A549 (cell line): ENCODE data around the gene PPP1R9A. TPM values are rescaled to one million over a fixed set of nuclear protein-coding genes. Genes with fewer than 3 reads are reported as not detected.
A peak's percentile ranks its signal among the peaks of the same experiment; 100 is the strongest.

Experiments used
- ATAC-seq, 2 experiments: fragments of 200-7000 bp in 1 of 2; fragments of >200 bp in 1 of 2; cut with Nextera tagmentation in 1 of 2; cut with Tn5 transposase in 1 of 2; 3 replicates each; pipeline versions ENCODE4 v1.8.0 to v1.9.1; 2018 to 2020; ENCODE audit warnings: mild to moderate bottlenecking in 1 of 2, moderate library complexity in 1 of 2
- CTCF ChIA-PET: fragments of 300-600 bp; sonication (Branson Sonifier 250); formaldehyde crosslinking; extraction: SDS; loops from one replicate; lab custom pipeline; 2021; ENCODE audit warnings: antibody characterized with exemption, inconsistent platforms; lab: Yijun Ruan, JAX
- POLR2A ChIA-PET: fragments of 350-600 bp; formaldehyde crosslinking; extraction: SDS; loops from one replicate; lab custom pipeline; 2021; ENCODE audit warnings: antibody characterized with exemption, inconsistent platforms; lab: Yijun Ruan, JAX
- DNase-seq, 2 experiments: peaks; one replicate each; pipeline versions ENCODE4 v3.0.0 to v3.0.0-alpha.2; 2011 to 2016; ENCODE audit warnings: low read depth in 1 of 2, low spot score in 1 of 2
- FAIRE-seq: peaks from 2 replicates; lab custom pipeline; 2011; peaks lifted over from hg19 to GRCh38; lab: Jason Lieb, UNC
- H3K27ac ChIP-seq, 2 experiments: fragments of >200 bp; sonication (Bioruptor Twin); formaldehyde crosslinking; 3 replicates each; pipeline ENCODE4 v1.5.1; 2016 to 2017
- H3K4me1 ChIP-seq: fragments of >200 bp; sonication (Bioruptor Twin); formaldehyde crosslinking; 3 replicates; pipeline ENCODE4 v1.6.1; 2016
- H3K4me2 ChIP-seq: fragments of >200 bp; sonication (Bioruptor Twin); formaldehyde crosslinking; 3 replicates; pipeline ENCODE4 v1.6.1; 2016
- H3K4me3 ChIP-seq: fragments of >200 bp; sonication (Bioruptor Twin); formaldehyde crosslinking; 3 replicates; pipeline ENCODE4 v1.5.1; 2016
- H3K9me3 ChIP-seq: fragments of >200 bp; sonication (Bioruptor Twin); formaldehyde crosslinking; 3 replicates; pipeline ENCODE4 v1.6.1; 2016
- CEBPB ChIP-seq, 2 experiments: fragments of >200 bp in 1 of 2; sonication (Bioruptor Twin) in 1 of 2; formaldehyde crosslinking in 1 of 2; IDR thresholded peaks; 2 replicates each; pipeline ENCODE4 v1.6.1; 2012 to 2016
- CHD4 ChIP-seq: fragments of 200-600 bp; sonication (generic); IDR thresholded peaks from 2 replicates; pipeline ENCODE4 v1.6.1; 2016; ENCODE audit warnings: antibody characterized with exemption, mild to moderate bottlenecking, borderline replicate concordance
- EHF ChIP-seq: fragments of 250-450 bp; sonication (Bioruptor Pico); IDR thresholded peaks from 2 replicates; pipeline ENCODE4 v1.5.0; 2020; ENCODE audit warnings: mild to moderate bottlenecking
- FOSB ChIP-seq: fragments of 250-450 bp; sonication (Bioruptor Pico); IDR thresholded peaks from 2 replicates; pipeline ENCODE4 v1.5.0; 2020; ENCODE audit warnings: mild to moderate bottlenecking, moderate library complexity
- GATA3 ChIP-seq: IDR thresholded peaks from 2 replicates; pipeline ENCODE4 v1.6.1; 2012; ENCODE audit warnings: borderline replicate concordance
- HDAC2 ChIP-seq: fragments of 200-600 bp; sonication (generic); IDR thresholded peaks from 2 replicates; pipeline ENCODE4 v1.6.1; 2016
- HOXB13 ChIP-seq: fragments of 250-450 bp; sonication (Bioruptor Pico); IDR thresholded peaks from 2 replicates; pipeline ENCODE4 v1.5.0; 2020; ENCODE audit warnings: low read depth, mild to moderate bottlenecking, moderate library complexity
- HOXB5 ChIP-seq: fragments of 250-450 bp; sonication (Bioruptor Pico); IDR thresholded peaks from 2 replicates; pipeline ENCODE4 v1.5.0; 2020; ENCODE audit warnings: mild to moderate bottlenecking, moderate library complexity
- JUN ChIP-seq, 2 experiments: fragments of >200 bp; sonication (Bioruptor Twin); formaldehyde crosslinking; IDR thresholded peaks; 2 replicates in 1 of 2; 3 replicates in 1 of 2; pipeline ENCODE4 v1.6.1; 2016 to 2017
- KDM5A ChIP-seq: fragments of 200-600 bp; sonication (generic); IDR thresholded peaks from 2 replicates; pipeline ENCODE4 v1.6.1; 2016; ENCODE audit warnings: antibody characterized with exemption, mild to moderate bottlenecking
- MAFK ChIP-seq: fragments of 450-650 bp; IDR thresholded peaks from 2 replicates; pipeline ENCODE4 v1.6.1; 2014; ENCODE audit not compliant: partially characterized antibody
- MYC ChIP-seq: IDR thresholded peaks from 2 replicates; pipeline ENCODE4 v1.6.1; 2012; ENCODE audit warnings: mild to moderate bottlenecking, inconsistent platforms, low read length, improper control_type of control experiment, borderline replicate concordance
- NFE2L2 ChIP-seq: fragments of 150-350 bp; conservative IDR thresholded peaks from 2 replicates; pipeline ENCODE4 v1.6.1; 2014; ENCODE audit warnings: low read length
- NR3C1 ChIP-seq: fragments of >200 bp; sonication (Bioruptor Twin); formaldehyde crosslinking; IDR thresholded peaks from 3 replicates; pipeline ENCODE4 v1.6.1; 2017
- POLR2A ChIP-seq: IDR thresholded peaks from 2 replicates; pipeline ENCODE4 v1.6.1; 2012; ENCODE audit warnings: mild to moderate bottlenecking, low read length
- RAD21 ChIP-seq, 2 experiments: fragments of >200 bp in 1 of 2; sonication (Bioruptor Twin) in 1 of 2; formaldehyde crosslinking in 1 of 2; IDR thresholded peaks in 1 of 2; conservative IDR thresholded peaks in 1 of 2; 2 replicates in 1 of 2; 3 replicates in 1 of 2; pipeline ENCODE4 v1.6.1; 2012 to 2018; ENCODE audit warnings: inconsistent platforms in 1 of 2
- RARB ChIP-seq: fragments of 250-450 bp; sonication (Bioruptor Pico); IDR thresholded peaks from 2 replicates; pipeline ENCODE4 v1.8.0; 2021; ENCODE audit warnings: mild to moderate bottlenecking, moderate library complexity
- RFX5 ChIP-seq: fragments of 450-650 bp; IDR thresholded peaks from 2 replicates; pipeline ENCODE4 v1.7.1; 2014; ENCODE audit warnings: antibody characterized with exemption, mild to moderate bottlenecking, moderate library complexity
- RNF2 ChIP-seq: fragments of 200-600 bp; sonication (generic); IDR thresholded peaks from 2 replicates; pipeline ENCODE4 v1.6.1; 2016; ENCODE audit warnings: low read depth, mild to moderate bottlenecking, antibody characterized with exemption, moderate library complexity, borderline replicate concordance
- TFCP2L1 ChIP-seq: fragments of 250-450 bp; sonication (Bioruptor Pico); IDR thresholded peaks from 2 replicates; pipeline ENCODE4 v1.5.0; 2021; ENCODE audit warnings: mild to moderate bottlenecking
- TP53 ChIP-seq: fragments of 250-450 bp; sonication (Bioruptor Pico); IDR thresholded peaks from 2 replicates; pipeline ENCODE4 v1.5.0; 2021; ENCODE audit warnings: mild to moderate bottlenecking, moderate library complexity
- ZC3H11A ChIP-seq: fragments of 450-650 bp; IDR thresholded peaks from 2 replicates; pipeline ENCODE4 v1.6.1; 2014; ENCODE audit warnings: antibody characterized with exemption, mild to moderate bottlenecking
- ZNF302 ChIP-seq: fragments of 250-450 bp; sonication (Bioruptor Pico); IDR thresholded peaks from 2 replicates; pipeline ENCODE4 v1.9.0; 2021; ENCODE audit warnings: inconsistent platforms, mild to moderate bottlenecking, moderate library complexity
- ZSCAN20 ChIP-seq: fragments of 250-450 bp; sonication (Bioruptor Pico); IDR thresholded peaks from 2 replicates; pipeline ENCODE4 v1.8.0; 2022; ENCODE audit warnings: mild to moderate bottlenecking, moderate library complexity
- WGBS: methylation state at CpG from one replicate; pipeline ENCODE4 v1.1.6; 2017; ENCODE audit errors: missing lambda C conversion rate; 5-methylcytosine and 5-hydroxymethylcytosine counted together
- polyA plus RNA-seq, 4 experiments: library from polyadenylated mRNA; depleted of rRNA in 3 of 4; stranded (reverse); fragments of >200 nt; fragmentation: RNase III in 1 of 4; extraction: RNeasy Plus Mini Kit Qiagen cat#74134 plus additional on column Dnase treatment in 1 of 4; gene quantifications; 2 replicates in 3 of 4; 3 replicates in 1 of 4; pipeline ENCODE4 v1.2.3, GENCODE V29; 2011 to 2017
- TF ChIP-seq, protein P1 (sequence below): fragments of 450-650 bp; IDR thresholded peaks from 2 replicates; pipeline ENCODE4 v1.6.1; 2014; ENCODE audit warnings: antibody characterized with exemption
- TF ChIP-seq, protein P2 (sequence below): fragments of 200-600 bp; sonication (generic); IDR thresholded peaks from 2 replicates; pipeline ENCODE4 v1.6.1; 2016; ENCODE audit warnings: antibody characterized with exemption, mild to moderate bottlenecking, moderate library complexity
- TF ChIP-seq, protein P3 (sequence below): fragments of 150-350 bp; IDR thresholded peaks from 2 replicates; pipeline ENCODE4 v1.6.1; 2014; ENCODE audit warnings: low read depth, mild to moderate bottlenecking, low read length
- TF ChIP-seq, protein P4 (sequence below): IDR thresholded peaks from 2 replicates; pipeline ENCODE4 v1.6.1; 2012; ENCODE audit warnings: low read depth, borderline replicate concordance

The PPP1R9A gene
- polyA plus RNA-seq, 2 of the 4 experiments (the other 2 are of a cell fraction), result 5.0 to 18.7 TPM

DNA sequence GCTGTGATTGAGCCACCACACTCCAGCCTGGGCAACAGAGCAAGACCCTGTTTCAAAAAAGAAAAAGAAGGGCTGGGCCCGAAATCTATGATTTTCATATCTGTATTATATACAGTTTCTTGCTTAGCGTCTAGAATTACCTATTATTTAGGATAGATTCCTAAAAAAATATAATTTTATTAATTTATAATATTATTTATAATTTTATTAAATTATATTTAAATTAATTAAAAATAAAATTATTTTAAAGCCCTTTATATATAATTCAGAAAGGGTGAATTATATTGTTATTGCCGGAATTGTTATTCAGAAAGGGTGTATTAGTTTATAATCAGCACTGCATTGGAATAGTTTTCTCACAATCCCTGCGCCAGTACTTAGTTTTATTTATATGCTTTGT, 14.5 kb downstream of the PPP1R9A start:
- H3K4me2 ChIP-seq, result no peak overlapping the region
- TF ChIP-seq RAD21 (conservative IDR thresholded peaks at IDR 0.05 in 1 of 2, IDR thresholded peaks at IDR 0.05 in 1 of 2) (no peak), NR3C1 (no peak), MYC (no peak), GATA3 (no peak), HOXB13 (CRISPR knock-in tag) (no peak), KDM5A (no peak), JUN (IDR thresholded peaks at IDR 0.05) (no peak), HDAC2 (no peak), TP53 (CRISPR knock-in tag) (no peak), FOSB (CRISPR knock-in tag) (no peak)
- TF ChIP-seq, protein P1, sequence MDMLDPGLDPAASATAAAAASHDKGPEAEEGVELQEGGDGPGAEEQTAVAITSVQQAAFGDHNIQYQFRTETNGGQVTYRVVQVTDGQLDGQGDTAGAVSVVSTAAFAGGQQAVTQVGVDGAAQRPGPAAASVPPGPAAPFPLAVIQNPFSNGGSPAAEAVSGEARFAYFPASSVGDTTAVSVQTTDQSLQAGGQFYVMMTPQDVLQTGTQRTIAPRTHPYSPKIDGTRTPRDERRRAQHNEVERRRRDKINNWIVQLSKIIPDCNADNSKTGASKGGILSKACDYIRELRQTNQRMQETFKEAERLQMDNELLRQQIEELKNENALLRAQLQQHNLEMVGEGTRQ, result no peak
- TF ChIP-seq, all 56 proteins: peak for 0
- WGBS, result 90% methylated on average over 4 of the region's 4 CpGs

DNA sequence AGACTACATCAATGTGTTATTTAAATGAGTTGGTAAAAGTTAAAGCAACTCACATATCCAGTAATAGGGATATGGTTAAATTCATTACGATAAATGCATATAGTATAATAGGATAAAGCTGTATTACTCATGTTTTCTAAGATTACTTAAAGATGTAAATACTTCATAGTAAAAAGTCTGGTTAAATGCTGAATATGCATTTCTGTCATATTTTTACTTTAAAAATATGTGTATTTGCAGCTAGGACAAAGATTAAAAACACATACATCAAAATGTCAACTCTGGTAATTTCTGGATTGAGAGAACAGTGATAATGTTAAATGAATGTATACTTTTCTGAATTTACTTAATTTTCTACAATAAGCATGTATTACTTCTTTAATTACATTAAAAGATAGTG, 15.1 kb downstream of the PPP1R9A start:
- CTCF ChIA-PET, result no interaction called here
- 91% methylated on average over 1 of the region's 1 CpG for WGBS
- H3K4me3 ChIP-seq, result no peak overlapping the region
- TF ChIP-seq TFCP2L1 (CRISPR knock-in tag) (no peak), HDAC2 (no peak), ZNF302 (CRISPR knock-in tag) (no peak), EHF (CRISPR knock-in tag) (no peak), FOSB (CRISPR knock-in tag) (no peak), RARB (CRISPR knock-in tag) (no peak), MAFK (peak; percentile 90)
- TF ChIP-seq, all 56 proteins: peak for 1
- POLR2A ChIA-PET, result no interaction called here
- no peaks in the 10 kb centered on the region for H3K9me3 ChIP-seq
- no peak overlapping the region for H3K27ac ChIP-seq
- ATAC-seq (no peak), FAIRE-seq (no peak), DNase-seq (no peak)
- no peak overlapping the region for H3K4me2 ChIP-seq
- H3K4me1 ChIP-seq, result no peaks in the 10 kb centered on the region

More for the DNA sequence above, 14.5 kb downstream of the PPP1R9A start:
- Histone ChIP-seq H3K4me1 (no peaks in the 10 kb centered on the region), H3K27ac (no peak overlapping the region), H3K9me3 (no peaks in the 10 kb centered on the region), H3K4me3 (no peak overlapping the region)
- ChIA-PET POLR2A (no interaction called here), CTCF (no interaction called here)
- no peak for FAIRE-seq
- no peak for DNase-seq
- ATAC-seq, result no peak

DNA sequence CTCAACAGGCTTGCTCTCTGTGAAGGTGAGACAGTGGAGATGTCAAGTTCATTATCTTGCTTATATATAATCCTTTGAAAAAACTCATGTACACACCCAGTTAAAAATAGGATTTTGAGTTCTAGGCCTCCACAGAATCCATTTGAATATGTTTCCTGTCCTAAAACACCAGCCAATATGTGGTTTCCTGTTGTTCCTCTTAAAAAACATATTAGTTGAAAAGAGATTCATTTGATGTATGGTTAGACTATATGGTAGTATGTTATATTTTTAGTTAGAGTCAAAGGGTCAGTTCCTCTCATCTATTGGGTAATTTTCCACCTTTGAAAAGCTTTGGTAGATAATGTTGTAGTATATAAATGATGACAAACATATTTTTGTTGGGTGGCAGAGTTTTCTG, 16.0 kb downstream of the PPP1R9A start:
- no peaks in the 10 kb centered on the region; the same call in 2 of the 3 replicates for H3K4me1 ChIP-seq
- DNase-seq (no peak), ATAC-seq (no peak), FAIRE-seq (peak; percentile 54)
- H3K9me3 ChIP-seq, result no peaks in the 10 kb centered on the region
- TF ChIP-seq HDAC2 (no peak), ZC3H11A (no peak), RFX5 (no peak), CEBPB (IDR thresholded peaks at IDR 0.05) (no peak), FOSB (CRISPR knock-in tag) (no peak), NFE2L2 (no peak), CHD4 (no peak), HOXB5 (CRISPR knock-in tag) (no peak), RNF2 (no peak), POLR2A (no peak), ZSCAN20 (CRISPR knock-in tag) (no peak)
- TF ChIP-seq, protein P2, sequence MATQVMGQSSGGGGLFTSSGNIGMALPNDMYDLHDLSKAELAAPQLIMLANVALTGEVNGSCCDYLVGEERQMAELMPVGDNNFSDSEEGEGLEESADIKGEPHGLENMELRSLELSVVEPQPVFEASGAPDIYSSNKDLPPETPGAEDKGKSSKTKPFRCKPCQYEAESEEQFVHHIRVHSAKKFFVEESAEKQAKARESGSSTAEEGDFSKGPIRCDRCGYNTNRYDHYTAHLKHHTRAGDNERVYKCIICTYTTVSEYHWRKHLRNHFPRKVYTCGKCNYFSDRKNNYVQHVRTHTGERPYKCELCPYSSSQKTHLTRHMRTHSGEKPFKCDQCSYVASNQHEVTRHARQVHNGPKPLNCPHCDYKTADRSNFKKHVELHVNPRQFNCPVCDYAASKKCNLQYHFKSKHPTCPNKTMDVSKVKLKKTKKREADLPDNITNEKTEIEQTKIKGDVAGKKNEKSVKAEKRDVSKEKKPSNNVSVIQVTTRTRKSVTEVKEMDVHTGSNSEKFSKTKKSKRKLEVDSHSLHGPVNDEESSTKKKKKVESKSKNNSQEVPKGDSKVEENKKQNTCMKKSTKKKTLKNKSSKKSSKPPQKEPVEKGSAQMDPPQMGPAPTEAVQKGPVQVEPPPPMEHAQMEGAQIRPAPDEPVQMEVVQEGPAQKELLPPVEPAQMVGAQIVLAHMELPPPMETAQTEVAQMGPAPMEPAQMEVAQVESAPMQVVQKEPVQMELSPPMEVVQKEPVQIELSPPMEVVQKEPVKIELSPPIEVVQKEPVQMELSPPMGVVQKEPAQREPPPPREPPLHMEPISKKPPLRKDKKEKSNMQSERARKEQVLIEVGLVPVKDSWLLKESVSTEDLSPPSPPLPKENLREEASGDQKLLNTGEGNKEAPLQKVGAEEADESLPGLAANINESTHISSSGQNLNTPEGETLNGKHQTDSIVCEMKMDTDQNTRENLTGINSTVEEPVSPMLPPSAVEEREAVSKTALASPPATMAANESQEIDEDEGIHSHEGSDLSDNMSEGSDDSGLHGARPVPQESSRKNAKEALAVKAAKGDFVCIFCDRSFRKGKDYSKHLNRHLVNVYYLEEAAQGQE, result no peak
- TF ChIP-seq, protein P3, sequence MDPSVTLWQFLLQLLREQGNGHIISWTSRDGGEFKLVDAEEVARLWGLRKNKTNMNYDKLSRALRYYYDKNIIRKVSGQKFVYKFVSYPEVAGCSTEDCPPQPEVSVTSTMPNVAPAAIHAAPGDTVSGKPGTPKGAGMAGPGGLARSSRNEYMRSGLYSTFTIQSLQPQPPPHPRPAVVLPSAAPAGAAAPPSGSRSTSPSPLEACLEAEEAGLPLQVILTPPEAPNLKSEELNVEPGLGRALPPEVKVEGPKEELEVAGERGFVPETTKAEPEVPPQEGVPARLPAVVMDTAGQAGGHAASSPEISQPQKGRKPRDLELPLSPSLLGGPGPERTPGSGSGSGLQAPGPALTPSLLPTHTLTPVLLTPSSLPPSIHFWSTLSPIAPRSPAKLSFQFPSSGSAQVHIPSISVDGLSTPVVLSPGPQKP, result no peak
- TF ChIP-seq, protein P4, sequence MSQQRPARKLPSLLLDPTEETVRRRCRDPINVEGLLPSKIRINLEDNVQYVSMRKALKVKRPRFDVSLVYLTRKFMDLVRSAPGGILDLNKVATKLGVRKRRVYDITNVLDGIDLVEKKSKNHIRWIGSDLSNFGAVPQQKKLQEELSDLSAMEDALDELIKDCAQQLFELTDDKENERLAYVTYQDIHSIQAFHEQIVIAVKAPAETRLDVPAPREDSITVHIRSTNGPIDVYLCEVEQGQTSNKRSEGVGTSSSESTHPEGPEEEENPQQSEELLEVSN, result no peak
- TF ChIP-seq, protein P1, result no peak
- no peak overlapping the region for H3K4me2 ChIP-seq
- ChIA-PET POLR2A (no interaction called here), CTCF (no interaction called here)
- no peak overlapping the region for H3K4me3 ChIP-seq
- H3K27ac ChIP-seq, result no peak overlapping the region
